DMS53 treated with DMSO at 0.1 percent for 48 hours (cell line): ENCODE results near the gene PNMA6E.

Source experiments
- DNase-seq: peaks from one replicate; lab custom pipeline; 2025; ENCODE audit not compliant: unreplicated experiment; lab: John Stamatoyannopoulos, UW

Gene PNMA6E

DNA sequence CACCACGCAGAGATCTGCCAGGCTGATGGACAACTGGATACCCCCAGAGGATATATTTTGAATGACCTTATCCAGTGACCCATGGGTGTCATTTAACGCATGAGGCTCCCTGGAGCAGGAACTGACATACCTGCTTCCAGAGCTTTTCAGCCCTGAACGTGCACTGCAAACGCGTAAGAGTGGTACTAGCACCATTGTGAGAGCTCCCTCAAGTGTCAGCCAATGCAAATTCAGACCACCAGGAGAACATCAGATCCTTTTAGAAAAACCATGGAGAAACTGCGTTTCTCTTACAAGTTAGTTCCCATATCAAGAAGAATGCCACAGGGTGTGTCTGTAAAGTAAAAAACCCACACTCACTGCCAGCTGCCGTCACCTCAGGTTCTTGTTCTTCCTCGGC, 37.4 kb upstream of the PNMA6E start:
- no peak for DNase-seq

DNA sequence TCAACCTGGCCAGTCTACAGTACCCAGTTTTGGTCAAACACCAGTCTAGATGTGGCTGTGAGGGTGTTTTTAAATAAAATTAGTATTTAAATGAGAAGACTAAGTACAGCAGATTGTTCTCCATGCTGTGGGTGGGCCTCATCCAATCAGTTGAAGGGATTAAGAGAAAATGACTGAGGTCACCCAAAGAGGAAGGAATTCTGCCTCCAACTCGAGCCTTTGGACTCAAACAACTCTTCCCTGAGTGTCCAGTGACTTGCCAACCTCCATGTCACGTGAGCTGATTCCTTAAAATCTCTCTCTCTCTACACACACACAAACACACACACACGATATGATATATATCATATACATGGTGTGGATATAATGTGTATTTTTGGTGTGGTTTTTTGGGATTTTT, 34.7 kb upstream of the PNMA6E start:
- no peak for DNase-seq

DNA sequence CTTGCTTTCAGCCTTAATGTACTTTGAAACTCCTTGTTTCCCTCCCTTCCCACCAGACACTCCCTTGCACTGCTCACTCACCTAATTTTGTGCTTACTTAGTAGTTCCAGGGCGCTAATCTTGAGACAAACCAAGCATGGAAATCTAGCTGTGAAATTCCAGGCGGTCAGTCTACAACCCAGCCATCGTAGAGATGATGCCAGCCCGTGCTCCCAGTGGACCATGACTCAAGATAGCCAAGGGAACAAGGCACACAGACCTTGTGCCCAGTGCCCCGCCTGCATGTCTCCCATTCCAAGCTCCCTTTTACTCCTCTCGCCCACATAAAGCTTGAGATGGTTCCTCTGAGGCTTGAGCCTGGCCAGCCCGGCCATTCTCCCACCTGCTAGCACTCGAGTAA, 33.7 kb upstream of the PNMA6E start:
- DNase-seq: no peak

DNA sequence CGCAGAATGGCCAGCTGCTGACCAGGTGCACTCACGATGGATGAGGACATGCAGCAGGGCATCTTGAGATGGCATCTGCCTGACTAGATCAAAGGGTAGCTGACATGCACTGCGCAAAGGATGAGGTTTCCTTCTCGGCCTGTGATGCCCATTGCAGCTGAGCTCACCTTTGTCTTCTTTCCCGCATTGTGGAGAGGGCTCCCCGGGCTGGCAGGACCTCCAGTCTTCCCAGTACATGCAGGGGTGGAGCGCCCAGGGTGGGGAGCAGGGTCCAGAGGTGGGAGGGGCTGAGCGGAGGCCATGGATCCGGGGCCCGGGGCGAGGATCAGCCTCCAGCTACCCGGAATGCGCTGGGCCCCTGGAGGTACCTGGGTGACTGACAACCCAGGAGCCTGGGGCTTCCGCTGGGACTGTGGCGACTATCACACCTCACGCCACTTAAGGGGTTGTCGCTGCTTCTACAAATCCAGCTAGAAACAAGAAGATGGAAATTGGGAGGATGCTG, 32.7 kb upstream of the PNMA6E start:
- no peak for DNase-seq

DNA sequence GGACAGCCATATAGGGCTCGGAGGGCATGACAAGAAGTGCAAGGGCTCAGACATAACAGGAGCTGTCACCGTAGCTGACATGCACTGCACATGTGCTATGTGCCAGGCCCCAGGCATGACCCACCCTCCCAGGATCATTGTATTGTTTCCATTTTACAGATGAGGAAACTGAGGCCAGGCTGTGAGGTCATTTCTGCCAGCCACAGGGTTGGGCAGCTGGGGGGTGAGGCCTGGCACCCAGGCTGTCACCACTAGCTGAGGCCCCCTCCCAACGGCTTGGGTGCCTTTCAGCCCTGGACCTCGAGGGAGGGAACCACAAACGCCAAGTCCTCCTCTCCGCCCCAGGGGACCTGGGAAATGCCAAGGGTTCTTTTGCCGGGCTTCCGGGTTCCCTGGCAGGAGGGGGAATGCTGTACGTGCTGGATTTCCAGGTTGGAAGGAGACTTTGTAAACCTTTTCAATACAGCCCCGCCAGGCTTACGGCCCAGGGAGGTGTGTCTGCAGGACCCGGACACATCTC, 32.1 kb upstream of the PNMA6E start:
- no peak for DNase-seq

DNA sequence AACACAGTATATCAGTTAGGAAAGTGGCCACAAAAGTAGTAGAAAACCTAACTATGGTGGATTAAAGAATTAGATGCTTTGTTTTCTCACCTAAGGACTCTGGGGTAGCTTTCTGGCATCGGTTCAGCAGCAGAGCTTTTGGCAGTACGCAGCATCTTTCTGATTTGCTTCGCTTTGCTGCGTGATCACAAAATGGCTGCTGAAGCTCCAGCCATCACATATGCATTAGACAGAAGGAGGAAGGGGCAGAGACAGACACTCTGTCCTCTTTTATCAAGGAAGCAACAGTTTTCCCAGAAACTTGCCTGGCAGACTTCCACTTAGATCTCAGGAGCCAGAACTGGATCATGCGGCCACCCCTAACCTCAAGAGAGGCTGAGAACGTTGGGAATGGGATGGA, 29.6 kb upstream of the PNMA6E start:
- no peak for DNase-seq

DNA sequence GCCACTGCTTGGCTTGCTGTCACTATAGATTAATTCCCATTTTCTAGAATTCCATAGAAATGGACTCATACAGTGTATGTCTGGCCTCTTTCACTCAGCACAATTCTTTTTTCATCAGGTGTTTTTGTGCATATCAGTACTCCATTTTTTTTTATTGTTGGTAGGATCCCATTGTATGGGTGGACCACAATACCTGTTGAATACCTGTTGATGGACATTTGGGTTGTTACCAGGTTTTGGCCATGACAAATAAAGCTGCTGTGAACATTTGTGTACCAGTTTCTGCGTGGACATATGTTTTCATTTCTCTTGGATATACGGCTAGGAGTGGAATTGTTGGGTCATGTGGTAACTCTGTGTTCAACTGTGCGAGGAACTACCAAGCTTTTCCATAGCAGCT, 25.1 kb upstream of the PNMA6E start:
- no peak for DNase-seq

DNA sequence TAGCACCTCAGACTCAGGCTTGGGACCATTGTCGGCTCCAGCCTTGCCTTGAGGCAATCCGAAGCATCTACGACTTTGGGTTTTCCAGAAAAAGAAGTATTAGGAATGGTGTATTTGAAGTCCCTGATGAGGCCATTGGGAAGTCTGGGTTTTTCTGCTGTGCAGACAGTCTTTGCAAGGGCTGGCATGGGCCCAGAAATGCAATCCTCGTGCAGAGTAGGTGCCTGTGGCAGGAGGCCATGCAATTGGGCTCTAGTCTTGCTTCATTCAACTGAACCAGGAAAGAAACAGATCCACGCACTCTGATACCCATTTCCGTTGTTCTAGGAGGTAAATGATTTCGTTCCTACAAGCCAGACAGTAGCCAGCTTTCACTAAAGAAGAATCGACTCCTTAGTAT, 22.5 kb upstream of the PNMA6E start:
- no peak for DNase-seq

DNA sequence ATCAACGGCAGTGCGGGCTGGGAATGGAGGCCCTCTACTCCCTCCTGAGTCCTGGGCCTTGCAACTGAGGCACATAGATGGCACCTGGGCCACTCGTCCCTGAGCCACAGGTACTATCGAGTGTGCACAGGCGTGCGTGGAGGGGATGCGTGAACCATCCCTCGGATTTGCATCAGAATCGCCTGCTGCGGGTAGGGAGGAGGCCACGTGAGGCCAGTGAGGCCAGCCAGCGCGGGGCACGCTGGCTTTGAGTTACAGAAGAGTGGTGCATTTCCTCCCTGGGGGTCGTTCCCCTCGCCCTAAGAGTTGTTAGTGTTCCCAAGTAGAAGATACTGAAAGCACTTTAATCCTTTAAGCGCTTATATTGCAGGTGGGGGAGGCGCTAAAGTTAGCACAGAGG, 20.7 kb upstream of the PNMA6E start:
- DNase-seq: no peak

DNA sequence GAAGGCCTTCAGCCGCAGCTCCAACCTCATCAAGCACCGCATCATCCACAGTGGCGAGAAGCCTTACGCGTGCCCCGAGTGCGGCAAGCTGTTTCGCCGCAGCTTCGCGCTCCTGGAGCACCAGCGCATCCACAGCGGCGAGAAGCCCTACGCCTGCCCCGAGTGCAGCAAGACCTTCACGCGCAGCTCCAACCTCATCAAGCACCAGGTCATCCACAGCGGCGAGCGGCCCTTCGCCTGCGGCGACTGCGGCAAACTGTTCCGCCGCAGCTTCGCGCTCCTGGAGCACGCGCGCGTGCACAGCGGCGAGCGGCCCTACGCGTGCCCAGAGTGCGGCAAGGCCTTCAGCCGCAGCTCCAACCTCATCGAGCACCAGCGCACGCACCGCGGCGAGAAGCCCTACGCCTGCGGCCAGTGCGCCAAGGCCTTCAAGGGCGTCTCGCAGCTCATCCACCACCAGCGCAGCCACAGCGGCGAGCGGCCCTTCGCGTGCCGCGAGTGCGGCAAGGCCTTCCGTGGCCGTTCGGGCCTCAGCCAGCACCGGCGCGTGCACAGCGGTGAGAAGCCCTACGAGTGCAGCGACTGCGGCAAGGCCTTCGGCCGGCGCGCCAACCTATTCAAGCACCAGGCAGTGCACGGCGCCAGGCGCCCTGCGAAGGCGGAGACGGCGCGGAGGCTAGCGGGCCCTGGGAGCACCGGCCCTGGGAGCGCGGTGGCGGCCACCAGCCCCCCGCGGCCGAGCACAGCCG, 19.9 kb upstream of the PNMA6E start:
- DNase-seq: no peak

DNA sequence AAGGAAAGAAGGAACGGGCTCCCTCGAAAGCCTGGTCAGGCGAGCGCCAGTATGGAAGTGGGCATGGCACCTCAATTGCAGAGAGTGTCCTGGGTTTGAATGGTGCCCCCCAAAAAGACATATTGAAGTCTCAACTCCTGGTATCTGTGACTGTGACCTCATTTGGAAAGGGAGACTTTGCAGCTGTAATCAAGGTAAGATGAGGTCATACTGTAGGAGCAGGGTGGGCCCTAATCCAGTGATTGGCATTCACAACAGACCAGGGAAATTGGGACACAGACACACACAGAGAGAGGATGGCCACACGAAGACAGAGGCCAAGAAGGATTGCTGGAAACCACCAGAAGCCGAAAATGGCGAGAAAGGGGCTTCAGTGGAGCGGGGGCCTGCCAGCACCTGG, 16.5 kb upstream of the PNMA6E start:
- DNase-seq: no peak

DNA sequence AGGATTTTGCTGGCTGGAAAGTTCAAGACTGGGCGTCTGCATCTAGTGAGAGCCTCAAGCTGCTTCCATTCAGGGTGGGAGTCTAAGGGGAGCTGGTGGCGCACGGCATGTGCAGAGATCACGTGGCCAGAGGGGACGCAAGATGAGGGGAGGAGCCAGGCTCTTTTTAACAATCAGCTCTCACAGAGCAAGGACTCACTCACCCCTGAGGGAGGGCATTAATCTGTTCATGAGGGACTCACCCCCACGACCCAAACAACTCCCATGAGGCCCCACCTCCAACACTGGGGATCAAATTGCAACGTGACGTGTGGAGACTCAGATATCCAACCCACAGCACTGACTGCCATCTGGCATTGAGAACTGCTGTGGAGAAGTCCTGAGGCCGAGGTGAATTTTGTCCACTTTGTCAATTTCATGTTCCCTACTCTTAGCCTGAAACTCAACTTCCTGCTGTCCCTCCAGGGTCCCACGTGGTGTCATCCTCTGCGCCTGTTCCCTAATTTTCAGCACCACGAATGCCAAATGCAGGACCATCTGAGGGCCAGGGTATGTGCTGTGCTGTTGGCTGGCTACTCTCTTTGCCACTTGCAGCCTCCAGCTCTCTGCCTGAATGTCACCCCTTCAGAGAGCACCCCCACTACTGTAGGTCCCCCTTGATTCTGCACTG, 15.8 kb upstream of the PNMA6E start:
- DNase-seq: no peak

DNA sequence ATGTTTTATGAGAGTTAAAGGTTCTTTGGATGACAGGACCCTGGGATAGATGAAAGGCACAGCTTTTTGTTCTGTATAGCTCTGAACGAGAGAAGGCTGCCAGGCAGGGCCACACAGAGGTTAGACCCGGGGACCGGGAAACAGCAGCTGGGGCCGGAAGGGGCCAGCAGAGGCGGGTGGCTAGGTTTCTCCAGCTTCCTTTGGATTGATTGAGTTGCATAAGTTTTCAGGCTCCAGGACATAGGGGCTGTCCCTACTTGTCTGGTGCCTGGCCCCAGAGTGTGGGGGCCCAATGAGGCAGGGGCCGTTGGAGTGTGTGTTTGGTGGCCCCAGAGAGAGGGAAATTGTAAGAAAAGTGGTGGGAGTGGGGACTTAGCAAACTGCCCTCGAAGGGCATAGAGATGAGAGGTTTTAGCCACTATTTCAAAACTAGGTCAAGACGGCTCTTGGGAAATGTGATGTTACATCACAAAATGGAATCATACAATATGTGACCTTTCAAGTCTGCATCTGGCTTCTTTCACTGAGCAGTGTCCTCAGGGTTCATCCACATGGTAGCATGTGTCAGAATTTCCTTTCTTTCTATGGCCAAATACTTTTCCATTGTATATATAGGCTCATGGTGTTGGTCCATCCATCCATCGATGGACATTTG, 13.8 kb upstream of the PNMA6E start:
- DNase-seq: no peak

DNA sequence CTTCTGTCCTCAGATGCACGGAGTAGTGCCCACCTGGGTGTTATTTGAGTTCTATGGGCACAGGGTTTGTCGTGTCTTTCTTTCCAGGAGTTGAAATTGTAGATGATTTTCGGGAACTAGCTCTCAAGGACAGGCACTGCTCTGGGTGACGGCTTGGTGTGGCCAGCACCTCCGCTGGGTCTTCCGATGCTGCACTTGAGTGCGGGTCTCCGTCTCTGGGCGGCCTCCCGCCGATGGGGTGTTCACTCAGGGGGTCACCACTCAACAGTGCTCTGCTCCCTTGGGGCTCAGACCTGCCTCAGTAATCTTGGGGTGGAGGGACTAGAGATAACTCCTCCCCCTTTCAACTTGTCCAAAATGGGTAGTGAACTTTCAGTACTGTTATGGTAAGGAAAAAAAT, 12.6 kb upstream of the PNMA6E start:
- DNase-seq: no peak

DNA sequence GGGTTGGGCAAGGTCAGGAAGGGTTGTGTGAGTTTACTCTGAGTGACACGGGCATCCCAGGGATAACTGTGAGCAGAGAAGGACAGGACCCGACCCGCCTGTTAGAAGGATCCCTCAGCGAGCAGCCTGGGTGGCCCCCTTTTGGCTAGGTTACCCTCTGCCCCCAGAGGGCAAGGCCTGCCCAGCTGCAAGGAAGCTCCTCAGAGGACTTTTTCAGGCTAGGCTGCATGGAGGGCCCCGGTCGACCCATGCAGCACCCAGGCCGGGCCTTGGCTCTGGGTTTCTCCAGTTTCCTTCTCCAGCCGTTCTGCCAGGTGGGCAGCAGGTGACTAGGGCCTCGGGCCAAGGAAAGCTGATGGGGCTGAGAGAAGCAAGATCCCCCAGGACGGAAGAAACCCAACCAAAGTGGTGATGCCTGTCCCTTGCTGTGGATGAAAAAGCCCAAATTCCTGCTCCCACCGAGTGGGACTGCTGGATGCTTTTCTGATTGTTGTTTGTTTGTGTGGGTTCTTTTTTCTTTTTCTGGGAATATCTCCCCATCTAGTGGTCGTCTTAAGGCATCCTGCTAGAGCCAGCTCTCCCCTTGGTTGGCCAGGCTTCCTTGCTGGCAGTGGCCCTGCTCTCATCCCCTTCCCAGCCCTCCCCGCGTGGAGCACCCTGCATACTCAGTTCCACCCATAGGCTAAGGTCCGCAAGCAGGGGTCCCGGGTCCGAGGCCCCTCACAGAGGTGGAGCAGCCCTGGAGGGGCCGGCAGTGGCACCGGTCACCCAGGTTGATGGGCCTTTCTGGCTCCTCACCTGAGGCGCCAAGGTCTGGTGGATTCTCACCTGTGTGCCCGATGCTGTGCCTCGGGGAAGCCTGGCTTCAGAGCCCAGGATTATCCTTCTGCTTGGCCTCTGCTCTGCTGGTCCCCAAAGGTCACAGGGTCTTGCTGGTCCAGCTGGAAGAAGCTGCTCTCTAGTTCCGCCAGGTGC, 11.9 kb upstream of the PNMA6E start:
- no peak for DNase-seq

DNA sequence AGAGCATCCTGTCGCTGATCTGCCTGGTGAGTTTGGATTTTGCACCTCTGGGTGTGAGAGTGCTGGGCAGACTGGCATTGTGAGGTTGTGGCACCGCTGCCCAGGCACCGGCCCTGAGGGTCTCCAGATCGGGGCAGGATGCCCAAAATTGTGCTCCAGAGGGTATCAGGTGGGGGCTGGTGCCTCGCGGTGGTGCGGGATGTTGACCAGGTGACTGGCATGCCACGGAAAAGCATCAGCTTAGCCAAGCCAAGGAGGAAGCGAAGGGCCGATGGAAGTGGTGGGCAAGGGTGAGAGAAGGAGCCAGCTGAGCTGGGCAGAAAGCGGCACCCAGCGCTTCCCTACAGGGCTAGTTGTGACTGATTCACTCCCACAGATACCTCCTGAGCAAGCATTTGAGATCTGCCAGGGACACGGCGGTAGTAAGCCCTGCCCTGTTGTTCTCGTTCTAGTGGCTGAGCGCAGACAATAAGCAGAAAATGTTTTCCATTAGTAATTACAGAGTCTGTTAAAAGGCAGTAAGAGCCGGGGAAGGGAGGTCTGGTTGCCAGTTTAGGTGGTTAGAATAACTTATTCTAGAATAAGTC, 10.9 kb upstream of the PNMA6E start:
- DNase-seq: no peak

DNA sequence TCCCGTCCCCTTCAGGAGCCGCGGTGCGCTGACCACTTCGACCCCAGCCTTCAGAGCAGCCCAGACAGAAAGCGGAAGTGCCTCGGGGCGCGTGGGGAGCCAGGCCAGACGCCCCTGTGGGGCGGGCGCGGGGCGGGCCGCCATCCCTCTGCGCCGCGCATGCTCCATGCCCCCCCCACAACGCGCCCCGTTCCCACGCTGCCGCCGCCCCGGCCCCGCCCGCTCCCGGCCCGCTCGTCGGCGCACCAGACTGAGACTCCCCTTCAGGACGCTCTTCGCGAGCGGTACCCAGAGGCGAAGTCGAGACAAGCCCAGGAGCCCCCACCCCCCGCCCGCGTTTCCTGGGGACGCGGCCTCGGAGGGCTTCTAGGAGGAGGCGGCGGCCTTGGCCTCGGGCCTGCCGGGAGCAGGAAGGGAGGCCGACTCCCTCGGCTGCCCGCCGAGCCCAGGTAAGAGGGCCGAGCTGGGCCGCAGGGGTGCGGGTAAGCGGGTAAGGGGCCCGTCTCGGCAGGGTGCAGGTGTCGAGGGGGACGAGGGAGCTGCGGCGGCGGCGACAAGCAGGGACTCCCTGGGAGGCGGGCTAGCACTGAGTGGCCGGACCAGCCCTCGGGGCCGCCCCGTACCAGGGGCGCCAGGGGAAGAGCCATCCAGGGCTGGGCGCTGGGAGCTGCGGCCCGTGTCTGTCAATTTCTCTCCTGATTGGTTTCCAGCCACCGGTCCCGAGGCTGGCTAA, 10.3 kb upstream of the PNMA6E start, which contains the start of gene ZFP92:
TSS of gene ZFP92 (plus strand) at position 218 of the 733 bp plus-strand sequence. CDS start 6,851 bp downstream, outside the sequence.
- DNase-seq: no peak

DNA sequence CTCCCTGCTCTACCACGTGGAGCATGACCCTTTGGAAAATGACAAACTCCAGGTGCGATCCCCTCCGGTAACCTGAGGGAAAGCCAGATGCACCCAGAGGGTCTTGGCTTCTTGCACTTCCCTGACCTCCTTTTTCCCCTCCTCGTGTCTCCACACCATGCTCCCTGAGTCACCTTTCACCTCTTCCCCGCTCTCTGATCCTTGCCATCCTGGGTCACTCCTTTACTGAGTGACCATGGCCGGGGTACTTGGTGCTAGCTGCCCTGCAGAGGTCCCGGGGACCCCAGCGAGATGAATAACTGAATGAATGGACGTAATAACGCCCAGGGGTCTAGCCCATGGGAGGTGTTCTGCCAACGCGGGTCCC, 9.7 kb upstream of the PNMA6E start:
- no peak for DNase-seq

DNA sequence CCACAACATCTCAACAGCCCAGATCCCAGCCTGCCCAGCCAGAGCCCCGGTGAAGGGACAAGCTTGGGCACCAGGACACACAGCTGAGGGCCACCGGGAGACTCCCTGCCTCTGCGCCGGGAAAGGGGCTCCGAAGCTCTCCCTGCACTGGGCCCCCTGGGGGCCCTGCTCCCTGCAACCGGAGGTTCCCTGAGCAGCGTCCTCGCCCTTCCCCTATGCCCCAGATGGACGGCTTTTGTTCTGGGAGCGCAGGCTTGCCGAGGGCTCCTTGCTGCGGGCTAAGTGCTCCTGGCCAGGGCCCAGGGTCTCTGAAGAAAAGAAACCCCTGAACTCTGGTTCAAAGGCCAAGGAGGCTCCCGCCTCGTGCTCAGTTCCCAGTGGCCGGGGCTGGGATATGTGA, 9.2 kb upstream of the PNMA6E start:
- DNase-seq: no peak
